K562 (cell line): ENCODE measurements around the gene C11orf91.

Experiments used
- GABPA ChIP-seq: fragments of 200-800 bp; sonication (Bioruptor generic); conservative IDR thresholded peaks from 2 replicates; pipeline ENCODE4 v1.6.1; 2016; ENCODE audit warnings: low read depth, missing genetic modification characterization, missing compliant biosample characterization
- NFE2 ChIP-seq: IDR thresholded peaks from 2 replicates; pipeline ENCODE4 v1.6.1; 2014; ENCODE audit warnings: antibody characterized with exemption, low read depth
- PATZ1 ChIP-seq: fragments of 250-450 bp; sonication (Bioruptor Pico); IDR thresholded peaks from 2 replicates; pipeline ENCODE4 v1.5.0; 2020; ENCODE audit warnings: mild to moderate bottlenecking, borderline replicate concordance
- POLR2A ChIP-seq: fragments of 450-650 bp; conservative IDR thresholded peaks from 2 replicates; pipeline ENCODE4 v1.6.1; 2016
- ZBTB49 ChIP-seq: sonication (generic); formaldehyde crosslinking; IDR thresholded peaks from 2 replicates; pipeline ENCODE4 v1.8.0; 2022; ENCODE audit warnings: missing genetic modification reagents, mild to moderate bottlenecking, borderline replicate concordance

DNA sequence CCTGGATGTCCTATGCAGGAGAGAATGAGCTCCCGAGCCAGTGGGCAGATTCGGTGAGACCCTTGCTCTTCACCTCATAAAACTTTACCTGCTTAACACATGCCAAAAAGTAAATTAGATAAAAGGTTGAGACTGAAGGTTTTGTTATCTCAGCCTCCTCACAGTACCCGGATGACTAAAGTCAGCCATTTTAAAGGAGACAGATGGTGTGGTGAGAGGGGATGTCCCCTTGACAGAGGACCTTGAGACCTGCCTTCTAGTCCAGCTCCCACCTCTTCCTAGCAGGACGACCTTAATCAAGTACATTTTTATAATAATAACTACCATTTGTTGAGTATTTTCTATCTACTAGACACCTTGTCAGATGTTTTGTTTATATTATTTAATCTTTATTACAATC is 39.7 kb downstream of the C11orf91 start:
- TF ChIP-seq ZBTB49 (CRISPR knock-in tag) (no peak), NFE2 (no peak), GABPA (tag) (no peak), PATZ1 (CRISPR knock-in tag) (no peak), POLR2A (no peak)
